GM18867 (cell line): ENCODE data around the gene ST6GALNAC1.

Experiments
- ATAC-seq: cut with Tn5 transposase; IDR thresholded peaks from one replicate; pipeline ENCODE4 v1.9.1; 2021; ENCODE audit warnings: mild to moderate bottlenecking, moderate library complexity; ENCODE audit not compliant: unreplicated experiment

Gene ST6GALNAC1

DNA sequence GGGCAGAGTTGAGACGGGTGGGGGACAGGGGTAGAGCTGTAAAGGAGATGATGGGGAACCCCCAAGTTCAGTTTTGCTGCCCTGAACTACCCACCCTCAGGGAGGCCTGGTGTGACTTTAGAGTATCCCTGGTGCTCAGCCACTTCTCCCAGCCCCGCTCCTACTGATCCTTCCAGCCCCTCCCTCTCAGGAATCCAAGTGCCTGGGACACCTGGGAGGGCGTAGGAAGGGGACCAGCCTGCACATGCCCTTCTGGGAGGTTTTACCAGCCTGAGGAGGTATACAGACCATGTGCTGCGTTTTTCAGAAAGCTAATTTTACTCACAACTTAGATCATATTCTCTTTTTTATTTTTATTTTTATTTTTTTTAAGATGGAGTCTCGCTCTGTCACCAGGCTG, 62.0 kb downstream of the ST6GALNAC1 start:
- ATAC-seq, result no peak

GRCh38 chr17:76579281-76579680, 64.3 kb downstream of the ST6GALNAC1 start:
- no peak for ATAC-seq

DNA sequence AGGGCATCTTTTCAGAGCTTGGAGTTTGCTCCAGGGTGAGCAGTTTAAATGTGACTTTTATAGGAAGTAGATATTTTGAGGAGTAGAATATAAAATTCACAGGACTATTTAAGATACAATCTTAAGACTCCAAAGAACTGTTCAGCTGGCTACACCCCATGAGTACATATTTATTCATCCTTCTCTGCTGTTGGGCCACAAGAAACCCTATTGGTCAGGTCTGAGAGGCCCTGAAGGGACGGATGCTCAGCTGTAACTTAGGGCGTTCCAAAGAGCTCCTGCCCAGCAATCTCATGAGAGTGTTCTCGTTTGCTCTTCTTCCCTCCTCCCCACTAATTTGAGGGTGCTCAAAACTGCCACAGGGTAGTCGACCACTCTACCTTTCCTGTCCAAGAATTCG, 65.2 kb downstream of the ST6GALNAC1 start:
- ATAC-seq, result no peak

- ATAC-seq, result no peak
These were observed 65.7 kb downstream of the ST6GALNAC1 start for GRCh38 chr17:76577876-76578275.

DNA sequence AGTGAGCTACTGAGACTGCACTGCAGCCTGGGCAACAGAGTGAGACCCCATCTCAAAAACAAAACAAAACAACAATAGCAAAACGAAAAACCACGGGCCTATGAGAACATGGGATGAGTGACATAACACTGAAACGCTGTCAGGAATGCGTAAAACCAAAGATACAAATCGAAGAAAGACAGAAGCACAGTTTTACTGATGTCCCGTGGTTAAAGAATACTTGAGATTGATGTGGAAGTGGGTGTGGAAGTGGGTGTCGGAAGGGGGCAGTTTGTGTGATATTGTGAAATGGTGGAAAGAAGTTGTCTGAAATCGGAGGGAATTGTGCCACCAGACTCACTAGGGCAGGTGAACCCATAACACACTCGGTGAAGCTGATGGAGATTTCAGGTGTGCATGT, 67.4 kb downstream of the ST6GALNAC1 start:
- ATAC-seq, result no peak

DNA sequence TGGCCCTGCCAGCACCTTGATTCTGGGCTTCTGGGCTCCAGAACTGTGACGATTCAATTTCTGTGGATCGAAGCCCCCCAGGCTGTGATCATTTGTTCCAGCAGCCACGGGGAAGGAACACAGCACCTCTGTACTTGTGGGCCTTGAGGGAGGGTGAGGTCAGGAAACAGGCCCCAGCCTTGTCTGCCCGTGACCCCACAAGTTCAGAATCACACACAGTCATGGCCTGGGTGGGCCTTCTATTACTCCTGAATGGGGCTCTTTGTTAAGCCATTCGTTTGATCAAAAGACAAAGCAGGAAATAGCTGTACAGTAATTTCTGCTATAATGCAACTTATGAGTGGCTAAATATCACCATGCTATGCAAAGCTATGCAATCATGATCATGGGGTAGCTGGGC, 68.0 kb downstream of the ST6GALNAC1 start:
- no peak for ATAC-seq
